ENCODE measurements around the gene XYLB. TPM values are rescaled to one million over a fixed set of nuclear protein-coding genes. Genes with fewer than 3 reads are reported as not detected.

The XYLB gene
- total and polyA plus RNA-seq, 2 donors, result 2.2 to 8.1 TPM

GRCh38 chr3:38453913-38454177 lies 107.3 kb downstream of the XYLB start:
- 2% methylated on average over 36 of the region's 36 CpGs for WGBS
- no peaks in the 10 kb centered on the region for H3K36me3 ChIP-seq (ENCODE audit: insufficient read depth)
- H3K27ac ChIP-seq (ENCODE audit: low read depth), result peak overlapping the region; percentile 92
- DNase-seq (ENCODE audit: extremely low spot score), result no peak
- H3K4me1 ChIP-seq (ENCODE audit: insufficient read depth), result no peaks in the 10 kb centered on the region
- H3K4me3 ChIP-seq (ENCODE audit: low read depth, low read length), result peak overlapping the region; percentile 98

GRCh38 chr3:38454178-38454883 lies 107.7 kb downstream of the XYLB start:
- no peaks in the 10 kb centered on the region for H3K36me3 ChIP-seq (ENCODE audit: insufficient read depth)
- under 1% methylated on average over 78 of the region's 78 CpGs for WGBS
- H3K4me1 ChIP-seq (ENCODE audit: insufficient read depth), result no peaks in the 10 kb centered on the region
- no peak for DNase-seq (ENCODE audit: extremely low spot score)
- H3K4me3 ChIP-seq (ENCODE audit: low read depth, low read length), result peak overlapping the region; percentile 98
- H3K27ac ChIP-seq (ENCODE audit: low read depth), result peak overlapping the region; percentile 92

GRCh38 chr3:38454884-38455638 lies 108.5 kb downstream of the XYLB start:
- H3K4me3 ChIP-seq (ENCODE audit: low read depth, low read length), result peak overlapping the region; percentile 98
- peak; percentile 45 for DNase-seq (ENCODE audit: extremely low spot score)

GRCh38 chr3:38455639-38456430 lies 109.2 kb downstream of the XYLB start:
- no peaks in the 10 kb centered on the region for H3K4me1 ChIP-seq (ENCODE audit: insufficient read depth)
- no peaks in the 10 kb centered on the region for H3K36me3 ChIP-seq (ENCODE audit: insufficient read depth)
- peak overlapping the region; percentile 11 for H3K27ac ChIP-seq (ENCODE audit: low read depth)
- peak overlapping the region; percentile 98 for H3K4me3 ChIP-seq (ENCODE audit: low read depth, low read length)
- no peak for DNase-seq (ENCODE audit: extremely low spot score)
- 14% methylated on average over 15 of the region's 15 CpGs for WGBS

More at GRCh38 chr3:38454884-38455638, 108.5 kb downstream of the XYLB start:
- H3K4me1 ChIP-seq (ENCODE audit: insufficient read depth), result no peaks in the 10 kb centered on the region
- no peaks in the 10 kb centered on the region for H3K36me3 ChIP-seq (ENCODE audit: insufficient read depth)
- peak overlapping the region; percentile 92 for H3K27ac ChIP-seq (ENCODE audit: low read depth)
- under 1% methylated on average over 72 of the region's 72 CpGs for WGBS

GRCh38 chr3:38457111-38458003 lies 110.8 kb downstream of the XYLB start:
- no peaks in the 10 kb centered on the region for H3K4me1 ChIP-seq (ENCODE audit: insufficient read depth)
- no peak overlapping the region for H3K4me3 ChIP-seq (ENCODE audit: low read depth, low read length)
- 84% methylated on average over 9 of the region's 9 CpGs for WGBS

GRCh38 chr3:38458796-38459498 lies 112.4 kb downstream of the XYLB start:
- DNase-seq (ENCODE audit: extremely low spot score), result no peak
- Histone ChIP-seq H3K27ac (ENCODE audit: low read depth) (no peak overlapping the region), H3K4me3 (ENCODE audit: low read depth, low read length) (no peak overlapping the region), H3K4me1 (ENCODE audit: insufficient read depth) (no peaks in the 10 kb centered on the region), H3K36me3 (ENCODE audit: insufficient read depth) (no peaks in the 10 kb centered on the region)
- WGBS, result 62% methylated on average over 13 of the region's 13 CpGs

More at GRCh38 chr3:38457111-38458003, 110.8 kb downstream of the XYLB start:
- no peak for DNase-seq (ENCODE audit: extremely low spot score)
- no peaks in the 10 kb centered on the region for H3K36me3 ChIP-seq (ENCODE audit: insufficient read depth)
- no peak overlapping the region for H3K27ac ChIP-seq (ENCODE audit: low read depth)

- no peak for DNase-seq (ENCODE audit: extremely low spot score)
- 94% methylated on average over 10 of the region's 10 CpGs for WGBS
- Histone ChIP-seq H3K4me3 (ENCODE audit: low read depth, low read length) (no peak overlapping the region), H3K4me1 (ENCODE audit: insufficient read depth) (no peaks in the 10 kb centered on the region), H3K27ac (ENCODE audit: low read depth) (no peak overlapping the region), H3K36me3 (ENCODE audit: insufficient read depth) (no peaks in the 10 kb centered on the region)
Measured at GRCh38 chr3:38459499-38460048, 113.0 kb downstream of the XYLB start.

GRCh38 chr3:38460377-38461270 lies 114.0 kb downstream of the XYLB start:
- H3K4me1 ChIP-seq (ENCODE audit: insufficient read depth), result no peaks in the 10 kb centered on the region
- WGBS, result 50% methylated on average over 12 of the region's 12 CpGs
- H3K36me3 ChIP-seq (ENCODE audit: insufficient read depth), result no peaks in the 10 kb centered on the region
- no peak overlapping the region for H3K27ac ChIP-seq (ENCODE audit: low read depth)
- H3K4me3 ChIP-seq (ENCODE audit: low read depth, low read length), result no peak overlapping the region
- DNase-seq (ENCODE audit: extremely low spot score), result no peak

Small RNA genes within 50 kb of the gene (small RNA-seq; reads per million reads assigned to genes)
- gene RNU6-235P, result not detected

Other genes with a start within 250 kb of the XYLB start
- 16.2 TPM for gene ACAA1, start 209.7 kb upstream of the XYLB start, total RNA-seq
- 55.3 TPM for gene ACAA1, start 209.7 kb upstream of the XYLB start, polyA plus RNA-seq
- 8.0 TPM for gene MYD88, start 208.1 kb upstream of the XYLB start, total RNA-seq
- gene MYD88, start 208.1 kb upstream of the XYLB start, polyA plus RNA-seq, result 36.3 TPM
- gene OXSR1, start 181.2 kb upstream of the XYLB start, total RNA-seq, result 52.2 TPM
- gene OXSR1, start 181.2 kb upstream of the XYLB start, polyA plus RNA-seq, result 24.4 TPM
- gene SLC22A13, start 81.0 kb upstream of the XYLB start, total RNA-seq, result 0.58 TPM
- gene SLC22A13, start 81.0 kb upstream of the XYLB start, polyA plus RNA-seq, result not detected
- gene SLC22A14, start 64.5 kb upstream of the XYLB start, total RNA-seq, result 0.16 TPM
- gene SLC22A14, start 64.5 kb upstream of the XYLB start, polyA plus RNA-seq, result 0.09 TPM
- 11.7 TPM for gene ACVR2B, start 107.1 kb downstream of the XYLB start, total RNA-seq
- gene ACVR2B, start 107.1 kb downstream of the XYLB start, polyA plus RNA-seq, result 1.4 TPM
- 21.9 TPM for gene EXOG, start 149.6 kb downstream of the XYLB start, total RNA-seq
- 22.0 TPM for gene EXOG, start 149.6 kb downstream of the XYLB start, polyA plus RNA-seq